Nephron (organoid): ENCODE results near the gene EIF4E1B.

ENCODE experiments used
- H3K27ac Mint-ChIP-seq, 3 experiments: 2 replicates each; pipeline ENCODE4 v1.8.0; 2020; ENCODE audit warnings: mixed read lengths in 3 of 3, mild to moderate bottlenecking in 2 of 3, moderate library complexity in 1 of 3
- H3K27me3 Mint-ChIP-seq: 2 replicates; pipeline ENCODE4 v1.8.0; 2021; ENCODE audit warnings: low read depth, mild to moderate bottlenecking, moderate library complexity, mixed read lengths
- H3K36me3 Mint-ChIP-seq: 2 replicates; pipeline ENCODE4 v1.8.0; 2020; ENCODE audit warnings: low read depth, mixed read lengths
- H3K4me1 Mint-ChIP-seq: 2 replicates; pipeline ENCODE4 v1.8.0; 2020; ENCODE audit warnings: mixed read lengths
- H3K4me3 Mint-ChIP-seq, 3 experiments: 2 replicates each; pipeline ENCODE4 v1.8.0; 2020; ENCODE audit warnings: mild to moderate bottlenecking in 3 of 3, mixed read lengths in 3 of 3, moderate library complexity in 2 of 3
- H3K9me3 Mint-ChIP-seq: 2 replicates; pipeline ENCODE4 v1.8.0; 2020; ENCODE audit warnings: mixed read lengths
- TF ChIP-seq, protein P1 (sequence below), 3 experiments: fragments of 200-600 bp; sonication (generic); IDR thresholded peaks; one replicate each; pipeline ENCODE4 v1.5.0; 2021; ENCODE audit warnings: antibody characterized with exemption in 3 of 3; ENCODE audit not compliant: unreplicated experiment in 3 of 3

EIF4E1B gene

DNA sequence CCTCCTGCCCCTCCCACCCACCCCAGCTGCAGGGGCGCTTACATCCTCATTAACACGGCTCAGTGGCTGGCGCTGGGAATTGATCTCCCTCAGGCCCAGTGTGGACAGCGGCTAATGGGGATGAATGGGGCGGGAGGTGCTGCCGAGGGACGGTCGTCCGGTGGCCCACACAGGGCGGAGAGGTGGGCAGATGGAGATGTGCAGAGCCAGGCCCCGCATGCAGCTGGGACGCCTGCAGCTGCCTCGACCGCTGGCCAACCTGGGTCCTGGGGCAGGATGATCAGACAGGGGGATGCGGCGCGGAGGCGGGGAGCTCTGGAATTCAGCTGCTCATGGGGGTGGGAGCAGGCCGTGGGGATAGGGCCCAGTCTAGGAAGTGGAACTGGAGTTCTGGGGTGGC lies 34.4 kb downstream of the EIF4E1B start:
- Mint-ChIP-seq H3K27ac (no peak overlapping the region), H3K9me3 (peaks cover 3% of the 10 kb centered on the region), H3K4me3 (no peak overlapping the region), H3K4me1 (no peaks in the 10 kb centered on the region), H3K36me3 (no peaks in the 10 kb centered on the region), H3K27me3 (peaks cover 56% of the 10 kb centered on the region)
- TF ChIP-seq, protein P1, sequence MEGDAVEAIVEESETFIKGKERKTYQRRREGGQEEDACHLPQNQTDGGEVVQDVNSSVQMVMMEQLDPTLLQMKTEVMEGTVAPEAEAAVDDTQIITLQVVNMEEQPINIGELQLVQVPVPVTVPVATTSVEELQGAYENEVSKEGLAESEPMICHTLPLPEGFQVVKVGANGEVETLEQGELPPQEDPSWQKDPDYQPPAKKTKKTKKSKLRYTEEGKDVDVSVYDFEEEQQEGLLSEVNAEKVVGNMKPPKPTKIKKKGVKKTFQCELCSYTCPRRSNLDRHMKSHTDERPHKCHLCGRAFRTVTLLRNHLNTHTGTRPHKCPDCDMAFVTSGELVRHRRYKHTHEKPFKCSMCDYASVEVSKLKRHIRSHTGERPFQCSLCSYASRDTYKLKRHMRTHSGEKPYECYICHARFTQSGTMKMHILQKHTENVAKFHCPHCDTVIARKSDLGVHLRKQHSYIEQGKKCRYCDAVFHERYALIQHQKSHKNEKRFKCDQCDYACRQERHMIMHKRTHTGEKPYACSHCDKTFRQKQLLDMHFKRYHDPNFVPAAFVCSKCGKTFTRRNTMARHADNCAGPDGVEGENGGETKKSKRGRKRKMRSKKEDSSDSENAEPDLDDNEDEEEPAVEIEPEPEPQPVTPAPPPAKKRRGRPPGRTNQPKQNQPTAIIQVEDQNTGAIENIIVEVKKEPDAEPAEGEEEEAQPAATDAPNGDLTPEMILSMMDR (IDR thresholded peaks at IDR 0.05; ENCODE audit: unreplicated experiment in 3 of 3): no peak

DNA sequence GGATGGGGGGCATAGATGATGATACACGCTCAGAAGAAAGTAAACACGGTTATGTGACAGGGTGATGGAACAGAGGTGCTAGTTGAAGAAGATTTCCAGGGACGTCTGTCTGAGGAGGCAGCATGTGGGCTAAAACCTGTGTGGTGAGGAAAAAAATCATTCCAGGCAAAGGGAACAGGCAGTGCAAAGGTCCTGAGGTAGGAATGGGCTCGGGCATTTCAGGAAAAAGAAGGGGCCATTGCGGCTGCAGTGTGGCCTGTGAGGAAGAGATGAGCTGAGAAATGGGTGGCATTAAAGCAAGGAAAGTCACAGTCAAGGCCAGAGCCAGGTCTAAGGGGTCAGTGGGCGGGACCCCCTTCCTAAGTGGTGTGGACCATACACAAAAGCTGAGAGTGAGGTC lies 35.0 kb downstream of the EIF4E1B start:
- Mint-ChIP-seq H3K27me3 (peaks cover 56% of the 10 kb centered on the region), H3K9me3 (peaks cover 3% of the 10 kb centered on the region), H3K36me3 (no peaks in the 10 kb centered on the region), H3K4me1 (no peaks in the 10 kb centered on the region), H3K4me3 (no peak overlapping the region), H3K27ac (no peak overlapping the region)
- TF ChIP-seq, protein P1 (IDR thresholded peaks at IDR 0.05; ENCODE audit: unreplicated experiment in 3 of 3): no peak

DNA sequence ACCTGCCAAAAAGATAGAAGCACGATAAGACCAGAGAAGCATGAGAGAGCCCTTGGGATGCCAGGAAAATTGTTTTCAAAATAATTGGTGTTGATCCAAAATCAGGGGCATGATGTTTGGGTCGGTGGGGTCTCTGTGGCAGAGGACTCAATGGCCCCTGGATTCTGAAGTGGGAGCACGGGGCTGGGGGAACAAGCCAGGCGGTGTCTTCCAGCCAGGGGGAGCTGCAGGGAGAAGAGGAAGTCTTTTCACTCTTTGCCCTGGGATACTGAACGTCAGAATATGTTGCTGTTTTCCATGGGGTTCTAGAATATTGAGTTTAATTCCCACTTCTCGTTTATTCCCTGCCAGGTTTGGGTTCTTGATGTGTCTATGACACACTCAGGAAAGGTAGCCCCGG lies 37.2 kb downstream of the EIF4E1B start:
- Mint-ChIP-seq H3K9me3 (peaks cover 3% of the 10 kb centered on the region), H3K27me3 (peaks cover 63% of the 10 kb centered on the region), H3K4me1 (no peaks in the 10 kb centered on the region), H3K27ac (no peak overlapping the region), H3K4me3 (no peak overlapping the region), H3K36me3 (no peaks in the 10 kb centered on the region)
- TF ChIP-seq, protein P1 (IDR thresholded peaks at IDR 0.05; ENCODE audit: unreplicated experiment in 3 of 3): no peak

DNA sequence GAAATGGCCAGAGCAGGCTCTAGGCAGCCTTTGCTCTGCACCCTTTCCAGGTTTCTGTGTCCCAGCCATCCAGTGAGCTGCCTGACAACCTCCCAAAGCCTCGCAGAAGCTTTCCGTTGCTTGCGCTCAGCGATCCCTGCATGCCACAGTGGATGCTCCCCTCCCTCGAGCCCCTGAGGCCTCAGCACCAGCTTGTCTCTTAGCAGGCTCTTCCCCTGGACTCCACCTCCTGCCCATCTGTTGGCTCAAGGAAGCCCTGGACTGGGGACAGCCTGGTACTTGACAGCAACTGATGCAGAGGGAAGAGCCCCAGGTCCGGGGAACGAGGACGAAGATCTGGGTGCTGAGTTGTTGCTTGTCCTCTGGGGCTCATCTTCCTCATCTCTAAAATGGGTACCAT lies 40.0 kb downstream of the EIF4E1B start:
- TF ChIP-seq, protein P1 (IDR thresholded peaks at IDR 0.05; ENCODE audit: unreplicated experiment in 3 of 3): no peak
- H3K27ac Mint-ChIP-seq: no peak overlapping the region
- no peak overlapping the region for H3K4me3 Mint-ChIP-seq
- peaks cover 46% of the 10 kb centered on the region for H3K27me3 Mint-ChIP-seq
- H3K4me1 Mint-ChIP-seq: no peaks in the 10 kb centered on the region
- H3K9me3 Mint-ChIP-seq: peaks cover 1% of the 10 kb centered on the region
- no peaks in the 10 kb centered on the region for H3K36me3 Mint-ChIP-seq

DNA sequence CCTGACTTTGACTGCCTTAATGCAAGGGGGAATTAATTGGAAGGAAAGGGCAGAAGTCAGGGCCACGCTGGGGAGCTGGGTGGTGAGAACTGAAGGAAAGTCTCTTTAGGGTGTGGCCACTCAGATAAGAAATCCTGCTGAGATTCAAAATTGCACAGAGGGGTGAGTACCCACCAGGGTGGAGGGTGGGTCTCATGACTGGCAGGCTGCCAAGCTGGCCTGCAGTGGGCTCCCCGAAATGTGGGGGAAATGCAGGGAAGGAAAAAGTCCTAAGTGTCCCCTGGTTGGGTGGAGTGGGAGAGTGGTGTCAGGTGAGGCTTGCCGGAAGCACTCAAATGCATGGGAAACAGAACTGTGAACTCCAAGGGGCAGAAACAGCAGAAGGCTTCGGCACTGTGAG lies 40.9 kb downstream of the EIF4E1B start:
- no peaks in the 10 kb centered on the region for H3K9me3 Mint-ChIP-seq
- no peaks in the 10 kb centered on the region for H3K36me3 Mint-ChIP-seq
- TF ChIP-seq, protein P1 (IDR thresholded peaks at IDR 0.05; ENCODE audit: unreplicated experiment in 3 of 3): no peak
- H3K4me1 Mint-ChIP-seq: no peaks in the 10 kb centered on the region
- peaks cover 40% of the 10 kb centered on the region for H3K27me3 Mint-ChIP-seq
- H3K4me3 Mint-ChIP-seq: no peak overlapping the region
- H3K27ac Mint-ChIP-seq: no peak overlapping the region

DNA sequence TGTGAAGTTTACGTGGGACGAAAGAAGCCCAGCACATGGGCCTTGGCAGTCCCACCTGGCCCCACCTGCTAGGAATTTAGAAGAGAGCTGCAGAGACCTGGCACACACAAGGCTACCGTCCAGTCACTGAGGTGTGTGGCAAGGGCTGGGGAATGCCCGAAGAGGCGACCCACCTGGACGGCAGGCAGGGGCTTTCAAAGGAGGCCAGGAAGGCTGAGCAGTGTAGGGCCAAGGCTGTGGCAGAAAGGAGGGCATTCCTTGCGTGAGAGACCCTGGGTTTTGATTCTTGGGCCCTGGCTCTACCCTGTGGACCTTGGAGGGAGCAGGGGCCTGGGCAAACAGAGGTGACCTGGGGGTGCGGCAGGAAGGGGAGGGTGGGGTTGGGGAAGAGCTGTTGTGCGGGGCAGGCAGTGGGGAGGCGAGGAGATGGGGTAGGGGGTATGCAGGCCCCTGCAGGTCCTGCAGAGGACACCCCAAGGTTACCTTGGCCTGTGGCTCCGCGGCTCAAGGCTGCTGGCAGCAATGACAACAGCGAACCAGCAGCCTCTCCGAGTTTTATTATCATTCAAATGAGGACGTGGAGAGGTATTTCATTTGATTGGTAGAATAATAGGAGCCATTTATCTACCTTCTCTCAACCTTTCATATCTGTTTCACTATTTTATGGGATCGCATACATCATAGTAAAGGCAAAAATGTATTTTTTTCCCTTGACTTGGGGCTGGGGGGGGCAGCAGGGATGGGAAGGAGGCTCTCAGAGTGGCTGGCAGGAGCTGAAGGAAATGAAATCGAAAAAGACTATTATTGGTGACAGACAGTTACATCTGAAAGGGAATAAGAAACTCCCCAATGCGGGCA lies 41.6 kb downstream of the EIF4E1B start:
- Mint-ChIP-seq H3K36me3 (no peaks in the 10 kb centered on the region), H3K27ac (no peak overlapping the region), H3K27me3 (peaks cover 36% of the 10 kb centered on the region), H3K4me3 (no peak overlapping the region), H3K9me3 (no peaks in the 10 kb centered on the region), H3K4me1 (no peaks in the 10 kb centered on the region)
- TF ChIP-seq, protein P1 (IDR thresholded peaks at IDR 0.05; ENCODE audit: unreplicated experiment in 3 of 3): no peak
